ENCODE results near the gene ENTPD8. TPM values are rescaled to one million over a fixed set of nuclear protein-coding genes. Genes with fewer than 3 reads are reported as not detected.
"Not testable (repeated sequence)": the region's sequence is repeated elsewhere in the genome, so short reads cannot be mapped to it uniquely, and the experiment has no call there.

ENTPD8 gene
- polyA plus RNA-seq, 12 donors: 0.11 to 6.2 (median 0.34) TPM; not detected in 1

GRCh38 chr9:137458194-137459151, 17.3 kb upstream of the ENTPD8 start:
- no peak for DNase-seq

GRCh38 chr9:137457406-137458193, 16.4 kb upstream of the ENTPD8 start:
- no peak for DNase-seq

- no peak for DNase-seq
These were observed 15.8 kb upstream of the ENTPD8 start for GRCh38 chr9:137456864-137457405.

GRCh38 chr9:137456061-137456863, 15.1 kb upstream of the ENTPD8 start:
- DNase-seq: no peak

GRCh38 chr9:137455359-137455991, 14.3 kb upstream of the ENTPD8 start:
- no peak for DNase-seq

- DNase-seq: no peak
These were observed 13.6 kb upstream of the ENTPD8 start for GRCh38 chr9:137454597-137455358.

GRCh38 chr9:137454145-137454596, 13.0 kb upstream of the ENTPD8 start:
- no peak for DNase-seq

- DNase-seq: peak; percentile 54
These were observed 12.5 kb upstream of the ENTPD8 start for GRCh38 chr9:137453643-137454081.

- no peak for DNase-seq
These were observed 11.8 kb upstream of the ENTPD8 start for GRCh38 chr9:137452761-137453642.

- DNase-seq: no peak
These were observed 11.0 kb upstream of the ENTPD8 start for GRCh38 chr9:137452006-137452760.

- DNase-seq: not testable (repeated sequence)
These were observed 10.3 kb upstream of the ENTPD8 start for GRCh38 chr9:137451264-137452005.

- DNase-seq: not testable (repeated sequence)
These were observed 9.5 kb upstream of the ENTPD8 start for GRCh38 chr9:137450539-137451222.

GRCh38 chr9:137449931-137450538, 8.9 kb upstream of the ENTPD8 start:
- no peak for DNase-seq

- DNase-seq: no peak
These were observed 8.1 kb upstream of the ENTPD8 start for GRCh38 chr9:137449081-137449844.

- DNase-seq: no peak
These were observed 7.4 kb upstream of the ENTPD8 start for GRCh38 chr9:137448602-137448962.

Data from muscle of arm (tissue), 12 donors.